IPS DF 19.7 (cell line): ENCODE data around the gene ITGAL.
"Not testable (repeated sequence)": the region's sequence is repeated elsewhere in the genome, so short reads cannot be mapped to it uniquely, and the experiment has no call there.

ENCODE experiments used
- DNase-seq: peaks from one replicate; pipeline ENCODE4 v3.0.0-alpha.2; 2013; ENCODE audit warnings: low read depth, low spot score

The ITGAL gene

DNA sequence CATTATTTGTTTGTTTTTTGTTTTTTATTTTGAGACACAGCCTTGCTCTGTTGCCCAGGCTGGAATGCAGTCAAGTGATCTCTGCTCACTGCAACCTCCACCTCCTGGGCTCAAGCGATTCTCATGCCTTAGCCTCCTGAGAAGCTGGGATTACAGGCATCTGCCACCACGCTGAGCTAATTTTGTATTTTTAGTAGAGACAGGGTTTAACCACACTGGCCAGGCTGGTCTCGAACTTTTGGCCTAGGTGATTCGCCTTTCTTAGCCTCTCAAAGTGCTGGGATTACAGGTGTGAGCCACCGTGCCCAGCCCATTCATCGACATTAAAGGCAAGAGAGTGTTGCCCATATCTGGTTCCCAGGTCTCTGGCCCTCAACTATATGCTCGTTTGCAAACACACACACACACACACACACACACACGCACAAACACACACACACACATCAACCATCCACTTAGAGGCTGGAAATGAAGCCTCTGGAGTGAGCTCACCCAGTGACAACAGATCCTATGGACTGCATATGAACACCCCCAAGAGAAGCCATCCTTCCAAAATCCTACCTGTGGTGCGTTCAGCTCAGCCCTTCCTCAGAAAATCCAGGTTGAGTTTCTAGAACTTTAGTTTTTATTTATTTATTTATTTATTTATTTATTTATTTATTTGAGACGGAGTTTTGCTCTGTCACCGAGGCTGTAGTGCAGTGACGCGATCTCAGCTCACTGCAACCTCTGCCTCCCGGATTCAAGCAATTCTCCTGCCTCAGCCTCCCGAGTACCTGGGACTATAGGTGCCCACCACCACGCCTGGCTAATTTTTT, 14.6 kb upstream of the ITGAL start:
- no peak for DNase-seq

DNA sequence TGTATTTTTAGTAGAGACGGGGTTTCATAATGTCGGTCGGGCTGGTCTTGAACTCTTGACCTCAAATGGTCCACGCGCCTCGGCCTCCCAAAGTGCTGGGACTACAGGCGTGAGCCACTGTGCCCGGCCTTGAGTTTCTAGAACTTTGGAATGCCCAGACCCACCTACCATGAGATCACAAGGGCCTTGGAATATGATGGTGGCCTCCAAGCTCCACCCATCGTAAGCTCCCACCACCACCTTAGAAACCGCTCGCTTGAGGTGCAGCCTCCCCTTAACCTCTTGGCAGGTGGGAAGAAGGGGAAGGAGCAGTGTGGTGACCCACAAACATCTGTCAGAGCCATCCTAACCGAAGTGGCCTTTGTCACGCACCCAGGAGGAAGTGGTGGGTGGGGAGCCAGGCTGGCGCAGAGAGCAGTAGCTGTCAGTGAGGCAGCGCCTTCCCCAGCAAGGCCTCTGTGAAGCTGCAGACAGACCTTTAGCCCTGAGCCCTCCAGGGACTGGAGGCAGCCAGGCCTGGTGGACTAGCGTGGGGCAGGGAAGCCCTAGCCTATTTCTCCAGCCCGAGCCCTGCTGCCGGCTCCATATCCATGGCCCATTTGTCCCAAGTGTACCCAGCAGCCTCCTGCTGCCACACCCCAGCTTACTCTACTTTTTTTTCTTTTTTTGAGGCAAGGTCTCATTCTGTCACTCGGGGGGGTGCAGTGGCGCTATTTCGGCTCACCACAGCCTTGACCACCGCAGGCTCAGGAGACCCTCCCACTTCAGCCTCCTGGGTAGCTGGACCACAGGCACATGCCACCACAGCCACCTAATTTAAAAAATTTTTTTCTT, 13.8 kb upstream of the ITGAL start:
- no peak for DNase-seq

DNA sequence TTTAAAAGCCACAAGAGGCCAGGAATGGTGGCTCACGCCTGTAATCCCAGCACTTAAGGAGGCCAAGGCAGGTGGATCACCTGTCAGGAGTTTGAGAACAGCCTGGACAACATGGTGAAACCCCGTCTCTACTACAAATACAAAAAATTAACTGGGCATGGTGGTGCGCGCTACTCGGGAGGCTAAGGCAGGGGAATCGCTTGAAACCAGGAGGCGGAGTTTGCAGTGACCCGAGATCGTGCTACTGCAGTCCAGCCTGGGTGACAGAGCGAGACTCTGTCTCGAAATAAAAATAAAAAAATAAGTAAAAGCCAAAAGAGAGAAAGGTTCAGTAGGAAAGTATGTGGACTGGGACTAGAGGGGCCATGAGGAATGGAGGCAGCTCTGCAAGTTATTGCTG, 13.1 kb upstream of the ITGAL start:
- DNase-seq = no peak

DNA sequence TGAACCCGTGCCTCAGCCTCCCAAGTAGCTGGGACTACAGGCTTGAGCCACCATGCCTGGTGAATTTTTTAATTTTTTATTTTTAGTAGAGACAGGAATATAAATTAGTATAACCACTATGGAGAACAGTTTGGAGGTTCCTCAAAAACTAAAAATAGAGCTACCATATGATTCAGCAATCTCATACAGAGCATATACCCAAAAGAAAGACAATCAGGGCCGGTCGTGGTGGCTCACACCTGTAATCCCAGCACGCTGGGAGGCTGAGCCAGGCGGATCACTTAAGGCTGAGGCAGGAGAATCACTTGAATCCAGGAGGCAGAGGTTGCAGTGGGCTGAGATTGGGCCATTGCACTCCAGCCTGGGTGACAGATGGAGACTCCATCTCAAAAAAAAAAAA, 11.1 kb upstream of the ITGAL start:
- not testable (repeated sequence) for DNase-seq

DNA sequence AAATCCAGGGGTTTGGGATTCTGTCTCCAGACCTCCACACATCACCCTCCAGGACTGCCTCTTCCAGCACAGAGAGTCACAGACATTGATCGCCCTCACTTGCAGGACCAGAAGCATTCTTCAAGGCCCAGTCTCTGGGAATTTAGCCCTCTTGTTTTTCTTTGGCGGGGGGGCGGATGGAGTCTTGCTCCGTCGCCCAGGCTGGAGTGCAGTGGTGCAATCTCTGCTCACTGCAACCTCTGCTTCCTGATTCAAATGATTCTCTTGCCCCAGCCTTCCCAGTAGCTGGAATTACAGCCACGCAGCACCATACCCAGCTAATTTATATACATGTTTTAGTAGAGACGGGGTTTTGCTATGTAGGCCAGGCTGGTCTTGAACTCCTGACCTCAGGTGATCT, 8.5 kb upstream of the ITGAL start:
- no peak for DNase-seq

DNA sequence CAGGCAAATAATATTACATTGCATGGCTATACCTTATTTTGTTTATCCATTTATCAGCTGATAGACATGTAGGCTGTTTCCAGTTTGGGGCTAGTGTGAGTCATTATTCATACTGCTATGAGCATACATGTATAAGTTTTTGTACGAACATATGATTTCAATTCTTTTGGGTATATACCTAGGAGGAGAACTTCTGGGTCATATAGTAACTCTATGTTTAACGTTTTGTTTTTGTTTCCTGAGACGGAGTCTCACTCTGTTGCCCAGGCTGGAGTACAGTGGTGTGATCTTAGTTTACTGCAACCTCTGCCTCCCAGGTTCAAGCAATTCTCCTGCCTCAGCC, 2.4 kb upstream of the ITGAL start:
- no peak for DNase-seq

DNA sequence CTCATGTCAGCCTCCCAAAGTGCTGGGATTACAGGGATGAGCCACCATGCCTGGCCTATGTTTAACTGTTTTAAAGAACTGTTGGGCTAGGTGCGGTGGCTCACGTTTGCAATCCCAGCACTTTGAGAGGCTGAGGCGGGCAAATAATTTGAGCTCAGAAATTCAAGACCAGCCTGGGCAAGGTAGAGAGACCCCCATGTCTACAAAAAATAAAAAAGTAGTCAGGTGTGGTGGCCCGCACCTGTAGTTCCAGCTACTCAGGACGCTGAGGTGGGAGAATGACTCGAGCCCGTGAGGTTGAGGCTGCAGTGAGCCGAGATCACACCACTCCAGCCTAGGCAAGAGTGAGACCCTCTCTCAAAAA, 1.9 kb upstream of the ITGAL start:
- no peak for DNase-seq

DNA sequence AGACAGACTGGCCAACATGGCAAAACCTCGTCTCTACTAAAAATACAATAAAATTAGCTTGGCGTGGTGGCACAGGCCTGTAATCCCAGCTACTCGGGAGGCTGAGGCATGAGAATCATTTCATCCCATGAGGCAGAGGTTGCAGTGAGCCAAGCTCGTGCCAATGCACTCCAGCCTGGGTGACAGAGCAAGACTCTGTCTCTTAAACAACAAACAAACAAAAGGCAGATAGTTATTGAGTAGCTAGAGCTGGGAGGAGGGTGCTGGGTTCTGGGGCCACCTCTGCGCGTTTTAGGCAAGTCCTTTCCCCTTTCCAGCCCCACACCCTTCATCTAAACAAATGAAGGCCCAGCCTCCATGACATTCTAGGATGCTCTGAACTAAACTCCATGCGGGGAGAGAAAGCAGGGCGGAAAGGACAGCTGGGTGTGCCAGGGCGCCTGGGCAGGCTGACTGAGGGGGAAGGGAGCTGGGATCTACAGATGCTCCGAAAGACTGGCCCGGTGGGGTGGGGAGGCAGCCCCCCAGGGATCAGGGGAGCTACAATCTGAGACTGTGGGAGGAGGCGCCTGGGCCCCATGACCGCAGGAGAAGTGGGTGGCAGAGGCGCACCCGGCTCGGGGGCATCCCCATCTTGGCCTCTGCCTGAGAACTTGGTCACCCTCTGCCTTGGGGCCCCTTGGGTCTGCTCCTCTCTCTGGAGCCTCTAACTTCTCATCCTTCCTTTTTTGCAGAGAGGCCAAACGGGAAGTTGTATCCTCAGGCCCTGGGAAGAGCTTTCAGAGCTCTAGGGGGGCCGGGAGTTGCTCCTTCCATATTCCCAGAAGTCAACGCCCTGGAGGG, 910 bp downstream of the ITGAL start:
- no peak for DNase-seq

DNA sequence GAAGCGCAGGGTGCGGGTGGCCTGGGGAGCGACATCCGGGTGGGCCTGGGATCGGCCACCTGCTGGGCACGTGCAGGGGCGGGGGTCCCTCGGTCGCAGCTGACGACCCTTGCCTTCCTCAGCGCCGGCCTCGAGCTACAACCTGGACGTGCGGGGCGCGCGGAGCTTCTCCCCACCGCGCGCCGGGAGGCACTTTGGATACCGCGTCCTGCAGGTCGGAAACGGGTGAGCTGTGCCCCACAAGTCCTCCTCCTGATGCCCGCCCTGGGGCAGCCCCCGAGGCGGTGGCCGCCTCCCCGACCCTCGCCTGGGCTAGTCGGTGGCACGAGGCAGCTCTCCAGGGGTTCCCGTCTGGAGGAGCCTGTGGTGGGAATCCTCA, 1.5 kb downstream of the ITGAL start:
- DNase-seq = no peak

DNA sequence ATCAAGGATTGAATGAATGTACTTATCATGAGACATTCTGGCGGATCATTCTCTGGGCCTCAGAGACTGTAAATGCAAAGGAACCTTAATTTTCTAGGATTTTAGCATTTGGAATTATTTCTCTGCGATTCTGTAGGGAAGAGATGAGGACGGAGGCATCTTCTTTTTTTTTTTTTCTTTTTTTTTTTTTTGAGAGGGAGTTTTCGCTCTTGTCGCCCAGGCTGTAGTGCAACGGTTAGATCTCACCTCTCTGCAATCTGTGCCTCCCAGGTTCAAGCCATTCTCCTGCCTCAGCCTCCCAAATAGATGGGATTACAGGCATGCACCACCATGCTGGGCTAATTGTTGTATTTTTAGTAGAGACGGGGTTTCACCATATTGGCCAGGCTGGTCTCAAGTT, 2.1 kb downstream of the ITGAL start:
- DNase-seq = no peak

DNA sequence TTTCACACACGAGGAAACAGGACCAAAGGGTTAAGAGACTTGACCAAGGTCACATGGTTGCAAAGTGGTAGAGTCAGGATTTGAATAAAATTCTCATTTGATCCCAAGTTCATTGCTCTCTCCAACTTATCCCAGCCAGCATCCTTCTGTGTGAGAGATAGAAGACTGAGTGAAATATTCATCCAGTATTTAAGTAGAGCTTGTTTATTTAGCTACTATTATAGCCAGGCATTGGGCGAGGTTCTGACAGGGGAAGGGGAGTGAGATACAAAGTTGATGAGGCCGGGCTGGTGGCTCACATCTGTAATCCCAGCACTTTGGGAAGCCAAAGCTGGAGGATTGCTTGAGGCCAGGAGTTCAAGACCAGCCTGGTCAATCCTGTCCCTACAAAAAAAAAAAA, 4.4 kb downstream of the ITGAL start:
- DNase-seq = no peak

DNA sequence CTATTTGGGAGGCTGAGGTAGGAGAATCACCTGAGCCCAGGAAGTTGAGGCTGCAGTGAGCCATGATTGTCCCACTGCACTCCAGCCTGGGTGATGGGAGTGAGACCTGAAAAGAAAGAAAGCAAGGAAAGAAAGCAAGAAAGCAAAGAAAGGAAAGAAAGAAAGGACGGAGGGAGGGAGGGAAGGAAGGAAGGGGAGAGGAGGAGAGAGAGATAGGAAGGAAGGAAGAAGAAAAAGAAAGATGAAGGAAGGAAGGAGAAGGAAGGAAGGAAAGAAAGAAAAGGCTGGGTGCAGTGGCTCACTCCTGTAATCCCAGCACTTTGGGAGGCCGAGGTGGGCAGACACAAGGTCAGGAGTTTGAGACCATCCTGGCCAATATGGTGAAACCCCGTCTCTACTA, 5.2 kb downstream of the ITGAL start:
- DNase-seq = not testable (repeated sequence)

DNA sequence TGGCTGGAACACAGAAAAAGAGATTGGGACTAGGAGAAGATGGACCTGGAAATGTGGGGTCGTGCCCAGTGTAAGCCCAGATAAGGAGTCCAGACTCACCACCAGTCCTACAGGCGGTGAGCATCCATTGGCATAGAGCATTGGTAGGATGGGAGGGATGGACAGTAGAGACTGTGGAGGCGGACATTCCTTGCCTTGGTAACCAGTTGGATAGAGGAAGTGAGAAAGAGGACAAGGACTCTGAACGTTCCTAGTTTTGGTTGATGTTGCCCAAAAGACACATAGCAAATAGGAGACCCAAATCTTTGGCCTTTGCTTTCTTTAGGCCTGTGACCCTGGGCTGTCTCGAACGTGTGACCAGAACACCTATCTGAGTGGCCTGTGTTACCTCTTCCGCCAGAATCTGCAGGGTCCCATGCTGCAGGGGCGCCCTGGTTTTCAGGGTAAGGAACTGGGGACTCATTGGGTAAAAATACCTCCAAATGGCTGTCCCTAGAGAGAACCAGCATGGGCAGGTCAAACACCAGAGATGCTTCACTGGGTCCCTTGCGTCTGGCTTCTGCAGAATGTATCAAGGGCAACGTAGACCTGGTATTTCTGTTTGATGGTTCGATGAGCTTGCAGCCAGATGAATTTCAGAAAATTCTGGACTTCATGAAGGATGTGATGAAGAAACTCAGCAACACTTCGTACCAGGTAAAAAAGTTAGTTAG, 6.4 kb downstream of the ITGAL start:
- DNase-seq = no peak

DNA sequence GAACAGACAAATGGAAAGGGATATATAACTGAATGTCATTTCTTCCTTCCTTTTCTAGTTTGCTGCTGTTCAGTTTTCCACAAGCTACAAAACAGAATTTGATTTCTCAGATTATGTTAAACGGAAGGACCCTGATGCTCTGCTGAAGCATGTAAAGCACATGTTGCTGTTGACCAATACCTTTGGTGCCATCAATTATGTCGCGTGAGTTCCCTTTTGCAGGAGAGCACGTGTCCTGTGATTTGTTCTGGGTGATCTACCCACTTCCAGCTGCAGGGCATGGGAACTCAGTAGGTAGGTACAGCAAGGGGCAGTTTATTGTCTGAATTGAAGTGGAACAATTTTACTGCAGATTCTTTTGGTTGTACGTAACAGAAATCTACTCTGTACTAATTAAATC, 8.8 kb downstream of the ITGAL start:
- no peak for DNase-seq

DNA sequence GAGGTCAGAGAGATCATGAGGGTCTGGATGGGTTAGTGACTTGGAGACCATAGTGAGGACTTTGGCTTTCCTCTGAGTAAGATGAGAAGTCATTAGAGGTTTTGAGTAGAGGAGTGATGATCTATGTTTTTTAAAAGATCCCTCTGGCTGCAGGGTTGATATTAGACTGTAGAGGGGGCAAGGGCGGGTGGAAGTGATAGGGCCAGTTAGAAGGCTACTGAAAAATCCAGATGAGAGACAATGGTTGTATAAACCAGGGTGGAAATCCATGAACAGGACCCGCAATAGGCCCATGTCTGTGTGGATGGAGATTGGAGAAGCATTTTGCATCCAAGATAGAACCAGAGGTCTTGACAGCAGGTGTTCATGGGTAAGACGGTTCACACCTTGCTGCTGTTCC, 9.8 kb downstream of the ITGAL start:
- no peak for DNase-seq

DNA sequence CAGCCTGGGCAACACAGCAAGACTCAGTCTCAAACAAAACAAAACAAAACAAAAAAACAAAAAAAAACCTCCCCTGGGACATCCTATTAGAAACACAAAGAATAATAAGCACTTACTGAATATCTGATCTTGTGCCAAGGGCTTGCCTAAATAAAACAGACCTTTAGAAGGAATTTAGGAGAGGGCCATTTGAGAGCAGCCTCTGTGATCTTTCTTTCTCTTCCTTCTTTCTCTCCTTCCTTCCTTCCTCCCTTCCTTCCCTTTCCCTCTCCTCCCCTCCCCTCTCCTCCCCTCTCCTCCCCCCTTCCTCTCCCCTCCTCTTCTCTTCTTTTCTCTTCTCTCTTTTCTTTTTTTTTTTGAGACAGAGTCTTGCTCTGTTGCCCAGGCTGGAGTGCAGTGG, 12.3 kb downstream of the ITGAL start:
- DNase-seq = no peak

DNA sequence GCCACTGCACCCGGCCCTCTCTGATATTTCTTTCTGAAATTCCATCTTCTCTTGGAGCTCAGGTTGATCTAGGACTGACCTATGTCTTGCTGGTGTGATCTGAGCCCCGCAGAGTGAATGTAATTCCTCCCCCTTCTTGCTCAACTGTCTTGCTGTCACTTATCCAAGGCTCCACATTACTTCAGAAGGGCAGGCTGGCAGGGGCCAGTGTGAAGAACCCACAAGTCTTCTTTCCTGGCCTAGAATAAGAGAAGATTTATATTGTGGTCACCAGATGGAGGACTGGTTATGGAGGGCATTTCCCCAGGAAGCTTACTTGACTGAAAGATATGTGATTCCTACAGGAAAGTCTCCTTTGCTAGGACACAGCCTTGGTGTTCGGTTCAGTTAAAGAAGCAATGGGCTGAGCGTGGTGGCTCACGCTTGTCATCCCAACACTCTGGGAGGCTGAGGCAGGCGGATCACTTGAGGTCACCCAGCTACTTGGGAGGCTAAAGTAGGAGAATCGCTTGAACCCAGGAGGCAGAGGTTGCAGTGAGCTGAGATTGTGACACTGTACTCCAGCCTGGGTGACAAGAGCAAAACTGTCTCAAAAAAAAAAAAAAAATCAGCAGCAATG, 13.4 kb downstream of the ITGAL start:
- no peak for DNase-seq

DNA sequence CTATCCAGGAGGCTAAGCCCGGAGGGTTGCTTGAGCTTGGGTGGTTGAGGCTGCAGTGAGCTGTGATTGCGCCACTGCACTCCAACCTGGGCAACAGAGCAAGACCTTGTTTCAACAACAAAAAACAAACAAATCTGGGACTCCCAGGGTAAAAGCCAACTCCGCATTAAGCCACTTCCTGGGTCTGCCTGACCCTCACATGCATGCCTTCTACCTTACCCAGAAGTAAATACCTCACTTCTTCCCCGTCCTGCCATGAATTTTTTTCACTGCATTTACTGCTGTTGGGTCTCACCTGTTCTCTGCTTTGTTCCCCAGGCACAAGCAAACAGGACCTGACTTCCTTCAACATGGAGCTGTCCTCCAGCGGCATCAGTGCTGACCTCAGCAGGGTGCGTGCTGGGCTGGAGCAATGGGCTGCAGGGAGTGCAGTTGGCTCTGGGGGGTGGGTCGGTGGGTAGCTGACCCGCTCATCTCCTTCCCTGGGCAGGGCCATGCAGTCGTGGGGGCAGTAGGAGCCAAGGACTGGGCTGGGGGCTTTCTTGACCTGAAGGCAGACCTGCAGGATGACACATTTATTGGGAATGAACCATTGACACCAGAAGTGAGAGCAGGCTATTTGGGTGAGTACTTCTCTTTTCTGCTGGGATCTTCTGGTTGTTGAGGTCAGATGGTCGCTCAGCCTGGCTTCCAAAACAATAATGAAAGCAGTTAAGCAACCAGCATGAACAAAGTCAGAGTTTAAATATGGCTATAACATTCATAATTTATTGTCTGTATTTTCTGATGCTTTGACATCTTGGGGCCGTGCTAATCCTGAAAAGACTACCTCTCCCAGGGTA, 16.4 kb downstream of the ITGAL start:
- no peak for DNase-seq

DNA sequence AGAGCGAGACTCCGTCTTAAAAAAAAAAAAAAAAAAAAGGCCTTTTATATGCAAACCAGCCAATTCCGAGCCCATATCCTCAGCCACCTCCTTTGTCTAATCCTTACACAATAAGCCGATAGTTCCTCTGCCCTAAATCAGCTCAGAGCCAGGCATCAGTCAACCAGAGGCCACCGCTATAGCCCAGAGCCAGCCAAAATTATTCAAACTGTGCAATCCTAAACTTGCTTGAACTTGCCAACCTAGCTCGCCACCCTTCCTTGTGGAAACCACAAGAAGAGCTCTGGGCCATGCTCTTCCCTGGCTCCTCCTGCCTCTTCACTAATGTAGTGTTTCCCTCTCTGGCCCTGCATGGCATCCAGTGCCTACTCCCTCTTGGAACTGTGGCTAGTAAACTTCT, 17.7 kb downstream of the ITGAL start:
- DNase-seq = no peak

DNA sequence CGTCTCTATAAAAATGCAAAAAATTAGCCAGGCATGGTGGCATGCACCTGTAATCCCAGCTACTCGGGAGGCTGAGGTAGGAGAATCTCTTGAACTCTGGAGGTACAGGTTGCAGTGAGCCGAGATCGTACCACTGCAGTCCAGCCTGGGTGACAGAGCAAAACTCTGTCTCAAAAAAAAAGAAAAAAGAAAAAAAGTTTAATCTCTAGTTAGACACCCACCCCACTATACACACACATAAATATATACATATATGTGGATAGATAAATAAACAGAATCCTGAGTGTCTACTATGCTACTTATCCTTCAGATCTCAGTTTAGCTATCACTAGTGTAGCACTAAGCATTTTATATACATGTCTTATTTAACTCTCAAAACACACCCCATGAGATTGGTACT, 18.7 kb downstream of the ITGAL start:
- no peak for DNase-seq
